ENCODE results near the gene ORM2. TPM values are rescaled to one million over a fixed set of nuclear protein-coding genes. Genes with fewer than 3 reads are reported as not detected.
"Not testable (repeated sequence)": the region's sequence is repeated elsewhere in the genome, so short reads cannot be mapped to it uniquely, and the experiment has no call there.

Gene ORM2
- total RNA-seq, 1 donor from 2014 or later = not detected

DNA sequence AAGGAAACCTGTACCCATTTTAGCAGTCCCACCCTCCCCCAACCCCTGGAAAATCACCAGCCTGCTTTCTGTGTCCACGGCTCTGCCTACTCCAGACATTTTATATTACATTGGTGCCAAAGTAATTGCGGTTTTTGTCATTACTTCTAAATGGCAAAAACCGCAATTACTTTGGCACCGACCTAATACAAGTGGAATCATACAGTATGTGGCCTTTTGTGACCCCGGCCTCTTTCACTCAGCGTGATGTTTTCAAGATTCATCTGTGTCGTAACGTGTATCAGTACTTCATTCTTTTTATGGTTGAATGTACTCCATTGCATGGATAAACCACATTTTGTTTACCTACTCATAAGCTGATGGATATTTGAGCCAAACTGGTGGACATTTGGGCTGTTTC is 16.5 kb upstream of the ORM2 start:
- DNase-seq (ENCODE audit: low read depth in 2 of 2) = no peak

DNA sequence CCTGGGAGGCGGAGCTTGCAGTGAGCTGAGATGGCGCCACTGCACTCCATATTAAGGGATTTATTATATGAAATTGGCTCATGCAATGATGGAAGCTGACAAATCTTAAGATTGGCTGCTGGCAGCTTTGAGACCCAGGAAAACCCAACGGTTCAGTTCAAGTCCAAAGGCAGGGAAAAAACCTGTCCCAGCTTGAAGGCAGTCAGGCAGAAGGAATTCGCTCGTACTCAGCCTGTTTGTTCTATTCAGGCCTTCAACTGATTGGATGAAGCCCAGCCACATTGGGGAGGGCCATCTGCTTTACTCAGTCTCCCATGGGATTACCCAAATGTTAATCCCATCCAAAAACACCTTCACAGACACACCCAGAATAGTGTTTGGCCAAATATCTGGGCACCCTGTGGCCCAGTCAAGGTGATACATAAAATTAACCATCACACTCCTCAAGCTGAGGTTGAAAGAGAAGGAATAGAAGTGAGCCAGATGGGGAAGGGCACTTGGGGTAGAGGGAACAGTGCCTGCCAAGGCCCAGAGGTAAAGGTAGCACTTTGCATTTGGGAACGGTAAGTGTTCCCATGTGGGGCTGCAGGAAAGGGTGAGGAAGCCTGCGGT is 15.3 kb upstream of the ORM2 start:
- no peak for DNase-seq (ENCODE audit: low read depth in 2 of 2)

DNA sequence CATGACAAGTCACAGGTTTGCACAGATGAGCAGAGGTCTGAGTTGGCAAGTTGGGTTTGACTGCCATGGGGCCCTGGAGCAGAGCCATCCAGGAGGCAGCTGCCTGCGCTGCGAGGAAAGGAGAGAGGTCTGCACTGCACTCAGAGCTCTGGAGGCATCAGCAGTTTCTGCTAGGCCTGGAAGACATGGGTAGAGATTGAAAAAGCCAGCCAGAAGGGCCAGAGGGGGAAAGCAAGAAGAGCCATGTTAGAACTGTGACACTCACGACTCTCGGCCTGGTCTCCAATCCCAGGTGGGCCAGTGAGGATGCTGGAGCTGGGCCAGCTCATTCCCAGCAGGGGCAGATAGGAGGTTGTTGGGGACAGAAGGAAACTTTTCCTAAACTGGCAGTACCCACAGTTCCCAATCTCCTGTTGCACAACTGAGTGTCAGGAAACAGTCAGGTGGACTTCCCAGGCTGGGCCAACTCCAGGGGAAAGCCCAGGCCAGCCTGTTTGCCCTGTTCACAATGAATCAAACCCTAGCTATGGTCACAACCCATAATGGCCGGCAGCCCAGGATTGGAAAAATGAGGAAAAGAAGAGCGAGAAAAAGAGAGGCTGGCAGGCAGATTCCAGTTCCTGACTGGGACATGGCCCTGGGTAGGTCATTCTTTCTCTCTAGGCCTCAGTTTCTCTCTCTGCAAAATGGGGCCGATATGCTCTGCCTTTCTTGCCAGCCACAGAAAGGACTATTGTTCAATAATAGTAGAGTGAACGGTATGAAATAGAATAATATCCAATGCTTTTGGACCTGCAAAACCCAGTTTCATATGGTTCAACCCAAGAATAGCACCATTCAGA is 14.6 kb upstream of the ORM2 start:
- DNase-seq (ENCODE audit: low read depth in 2 of 2) = no peak

DNA sequence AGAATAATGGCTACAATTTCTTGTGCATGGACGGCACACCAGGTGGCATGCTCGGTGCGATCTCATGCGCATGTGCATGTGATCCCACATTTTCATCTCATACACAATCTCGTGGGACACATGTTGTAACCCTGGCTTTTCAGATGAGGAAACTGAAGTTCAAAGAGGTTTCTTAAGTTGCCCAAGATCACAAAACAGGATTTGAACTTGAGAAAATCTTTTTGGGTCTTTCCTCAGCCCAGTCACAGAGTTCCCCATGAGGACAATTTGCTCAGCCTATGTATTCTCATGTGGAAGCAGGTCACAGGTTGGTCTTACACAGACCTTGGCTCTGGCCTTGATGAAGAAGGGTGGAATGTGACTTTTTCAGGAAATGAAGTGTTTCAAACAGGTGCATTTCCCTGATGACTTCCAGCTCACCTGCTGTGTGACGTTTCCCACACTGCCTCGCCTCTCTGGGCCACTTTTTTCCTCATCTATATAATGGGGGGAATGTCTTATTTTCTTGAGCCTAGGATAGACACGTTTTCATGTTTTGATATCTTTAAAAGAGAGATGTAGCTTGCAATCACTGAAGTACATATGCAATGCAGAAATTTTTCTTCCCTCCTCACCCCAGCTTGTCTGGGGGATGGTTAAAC is 13.8 kb upstream of the ORM2 start:
- DNase-seq (ENCODE audit: low read depth in 2 of 2) = no peak

DNA sequence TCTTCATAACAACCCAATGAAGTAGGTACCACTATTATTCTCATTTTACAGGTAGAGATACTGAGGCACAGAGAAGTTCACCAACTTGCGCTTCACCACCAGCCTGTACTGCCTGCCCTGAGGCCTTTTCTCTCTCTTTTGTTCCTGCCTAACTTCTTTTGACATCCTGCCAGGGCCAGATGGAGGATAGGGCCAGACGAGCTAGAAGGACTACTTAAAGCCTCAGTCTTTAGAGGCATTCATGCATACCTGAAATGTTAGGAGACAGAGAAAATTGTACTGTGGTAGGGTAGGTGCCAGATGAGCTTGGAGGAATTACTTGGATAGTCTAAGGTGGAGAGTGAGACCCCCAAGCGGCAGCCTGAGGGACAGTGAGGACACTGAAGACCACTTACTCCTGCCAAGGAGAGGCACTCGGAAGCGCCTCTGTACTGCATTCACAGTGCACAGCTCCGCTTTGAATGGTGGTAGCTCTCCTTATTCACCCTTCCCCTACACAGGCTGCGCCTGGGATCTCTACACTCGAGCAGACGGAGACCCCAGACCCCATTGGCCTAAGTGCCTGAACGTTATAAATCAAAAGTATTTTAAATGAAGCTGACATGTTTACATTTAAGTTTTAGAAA is 13.0 kb upstream of the ORM2 start:
- DNase-seq (ENCODE audit: low read depth in 2 of 2) = no peak

DNA sequence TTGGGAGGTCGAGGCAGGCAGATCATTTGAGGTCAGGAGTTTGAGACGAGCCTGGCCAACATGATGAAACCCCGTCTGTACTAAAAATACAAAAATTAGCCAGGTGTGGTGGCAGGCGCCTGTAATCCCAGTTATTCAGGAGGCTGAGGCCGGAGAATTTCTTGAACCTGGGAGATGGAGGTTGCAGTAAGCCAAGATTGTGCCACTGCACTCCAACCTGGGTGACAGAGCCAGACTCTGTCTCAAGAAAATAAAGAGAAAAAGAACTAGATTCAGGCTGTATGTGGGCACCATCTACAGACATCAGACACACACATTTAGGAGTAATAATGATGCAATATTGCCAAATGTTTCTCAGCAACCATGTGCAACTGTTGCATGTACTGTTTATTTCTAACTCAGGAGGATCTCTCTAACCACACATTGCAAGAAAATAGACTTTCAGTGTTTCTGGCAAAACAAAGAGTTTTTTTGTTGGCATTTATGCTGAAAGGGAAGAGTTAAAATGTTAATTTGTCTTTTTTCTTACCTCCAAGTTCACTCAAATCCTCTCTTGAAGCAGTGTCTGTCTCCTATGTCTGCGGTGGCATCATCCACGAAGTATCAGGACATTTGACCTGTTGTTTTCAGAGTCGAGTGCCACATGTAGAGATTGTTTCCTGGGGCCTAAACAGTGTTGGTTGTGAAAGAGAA is 11.9 kb upstream of the ORM2 start:
- no peak for DNase-seq (ENCODE audit: low read depth in 2 of 2)

DNA sequence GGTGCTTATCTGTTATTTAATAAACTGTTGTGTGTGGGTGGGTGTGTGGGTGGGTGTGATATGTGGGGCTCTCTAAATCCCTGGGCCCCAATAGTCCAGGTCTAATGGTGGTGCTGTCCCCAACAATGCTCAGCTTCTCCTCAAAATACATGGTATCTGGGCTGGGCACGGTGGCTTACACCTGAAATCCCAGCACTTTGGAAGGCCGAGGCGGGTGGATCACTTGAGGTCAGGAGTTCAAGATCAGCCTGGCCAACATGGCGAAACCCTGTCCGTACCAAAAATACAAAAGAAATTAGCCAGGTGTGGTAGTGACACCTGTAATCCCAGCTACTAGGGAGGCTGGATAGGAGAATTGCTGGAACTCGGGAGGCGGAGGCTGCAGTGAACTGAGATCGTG is 11.3 kb upstream of the ORM2 start:
- DNase-seq (ENCODE audit: low read depth in 2 of 2) = no peak

DNA sequence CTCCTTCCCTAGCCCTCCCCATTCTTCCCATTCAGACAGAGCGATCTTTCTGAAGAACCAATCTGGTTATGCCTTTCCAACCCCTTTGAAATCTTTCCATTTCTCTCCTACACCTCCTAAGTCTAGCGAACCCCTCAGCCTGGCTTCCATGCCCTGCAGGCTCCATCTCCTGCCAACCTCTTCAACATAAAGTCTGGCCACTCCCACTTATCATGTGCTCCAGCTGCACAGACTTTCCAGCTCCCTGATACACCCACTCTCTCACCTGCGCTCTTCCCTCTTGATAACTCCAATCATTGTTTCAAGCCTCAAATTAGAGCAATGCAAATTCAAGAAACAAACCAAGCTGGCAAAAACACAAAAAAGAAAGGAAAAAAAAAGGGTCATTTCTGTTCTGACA is 10.5 kb upstream of the ORM2 start:
- no peak for DNase-seq (ENCODE audit: low read depth in 2 of 2)

DNA sequence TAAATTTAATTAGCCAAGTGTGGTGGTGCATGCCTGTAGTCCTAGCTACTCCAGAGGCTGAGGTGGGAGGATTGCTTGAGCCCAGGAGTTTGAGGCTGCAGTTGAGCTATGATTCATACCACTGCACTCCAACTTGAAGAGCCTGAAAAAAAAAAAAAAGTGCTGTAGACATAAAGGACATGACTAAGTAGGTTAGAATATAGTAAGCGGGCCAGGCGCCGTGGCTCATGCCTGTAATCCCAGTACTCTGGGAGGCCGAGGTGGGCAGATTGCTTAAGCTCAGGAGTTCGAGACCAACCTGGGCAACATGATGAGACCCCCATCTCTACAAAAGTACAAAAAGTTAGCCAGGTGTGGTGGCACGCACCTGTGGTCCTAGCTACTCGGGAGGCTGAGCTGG is 9.0 kb upstream of the ORM2 start:
- DNase-seq (ENCODE audit: low read depth in 2 of 2) = not testable (repeated sequence)

DNA sequence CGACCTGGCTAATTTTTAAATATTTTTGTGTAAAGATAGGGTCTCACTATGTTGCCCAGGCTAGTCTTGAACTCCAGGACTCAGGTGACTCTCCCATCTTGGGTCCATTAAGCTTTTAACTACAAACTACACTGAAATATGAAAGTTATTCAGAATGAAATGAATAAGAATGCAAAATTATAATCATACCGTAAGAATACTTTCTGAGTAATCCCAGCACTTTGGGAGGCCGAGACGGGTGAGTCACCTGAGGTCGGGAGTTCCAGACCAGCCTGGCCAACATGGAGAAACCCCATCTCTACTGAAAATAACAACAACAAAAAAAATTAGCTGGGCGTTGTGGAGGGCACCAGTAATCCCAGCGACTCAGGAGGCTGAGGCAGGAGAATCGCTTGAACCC is 7.9 kb upstream of the ORM2 start:
- no peak for DNase-seq (ENCODE audit: low read depth in 2 of 2)

DNA sequence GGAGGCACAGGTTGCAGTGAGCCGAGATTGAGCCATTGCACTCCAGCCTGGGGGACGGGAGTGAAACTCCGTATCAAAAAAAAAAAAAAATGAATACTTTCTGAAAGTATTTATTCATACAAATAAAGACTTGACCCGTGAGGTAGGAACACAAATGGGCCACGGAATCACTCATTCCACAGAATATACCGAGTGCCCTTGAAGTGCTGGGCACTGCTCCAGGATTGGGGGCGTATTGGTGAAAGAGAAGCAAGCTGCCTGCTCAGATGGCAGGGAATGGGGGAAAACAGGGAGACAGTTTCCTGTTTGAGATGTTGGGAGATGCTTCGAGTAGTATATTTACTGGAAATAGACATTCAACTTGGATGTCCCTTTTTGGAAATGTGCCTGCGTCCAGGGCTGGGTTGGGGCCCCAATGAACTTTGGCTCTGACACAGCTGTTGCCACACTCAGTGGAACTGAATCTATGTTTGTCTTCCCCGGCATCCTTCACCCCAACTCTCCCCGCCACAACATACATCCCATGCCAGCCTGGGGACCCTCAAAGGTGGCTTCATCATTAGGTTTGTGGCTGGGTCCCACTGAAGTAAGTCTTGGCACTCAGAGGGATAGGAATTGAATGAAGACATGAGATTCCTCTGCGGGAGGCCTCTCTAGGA is 7.4 kb upstream of the ORM2 start:
- not testable (repeated sequence) for DNase-seq (ENCODE audit: low read depth in 2 of 2)

DNA sequence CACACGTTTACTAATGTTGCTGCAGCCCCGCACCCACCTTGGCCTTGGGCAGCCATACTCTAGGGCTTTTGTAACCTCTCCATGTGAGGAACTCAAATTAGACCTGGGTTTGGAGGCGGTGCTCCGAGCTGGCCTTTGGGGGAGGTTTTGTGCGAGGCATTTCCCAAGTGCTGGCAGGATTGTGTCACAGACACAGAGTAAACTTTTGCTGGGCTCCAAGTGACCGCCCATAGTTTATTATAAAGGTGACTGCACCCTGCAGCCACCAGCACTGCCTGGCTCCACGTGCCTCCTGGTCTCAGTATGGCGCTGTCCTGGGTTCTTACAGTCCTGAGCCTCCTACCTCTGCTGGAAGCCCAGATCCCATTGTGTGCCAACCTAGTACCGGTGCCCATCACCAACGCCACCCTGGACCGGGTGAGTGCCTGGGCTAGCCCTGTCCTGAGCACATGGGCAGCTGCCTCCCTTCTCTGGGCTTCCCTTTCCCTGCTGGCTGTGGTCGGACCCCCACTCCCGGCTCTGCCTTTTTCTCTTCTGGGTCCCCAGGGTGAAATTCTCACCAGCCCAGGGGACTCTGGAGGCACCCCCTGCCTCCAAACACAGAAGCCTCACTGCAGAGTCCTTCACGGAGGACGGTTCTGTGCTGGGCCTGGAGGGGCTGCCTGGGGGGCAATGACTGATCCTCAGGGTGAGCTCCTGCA is 6.7 kb upstream of the ORM2 start, which contains the start of gene ORM1:
ORM1 (plus strand) TSS at position 268 of the 701 bp plus-strand sequence; CDS start at position 304, 36 bp downstream.
- DNase-seq (ENCODE audit: low read depth in 2 of 2) = not testable (repeated sequence)

DNA sequence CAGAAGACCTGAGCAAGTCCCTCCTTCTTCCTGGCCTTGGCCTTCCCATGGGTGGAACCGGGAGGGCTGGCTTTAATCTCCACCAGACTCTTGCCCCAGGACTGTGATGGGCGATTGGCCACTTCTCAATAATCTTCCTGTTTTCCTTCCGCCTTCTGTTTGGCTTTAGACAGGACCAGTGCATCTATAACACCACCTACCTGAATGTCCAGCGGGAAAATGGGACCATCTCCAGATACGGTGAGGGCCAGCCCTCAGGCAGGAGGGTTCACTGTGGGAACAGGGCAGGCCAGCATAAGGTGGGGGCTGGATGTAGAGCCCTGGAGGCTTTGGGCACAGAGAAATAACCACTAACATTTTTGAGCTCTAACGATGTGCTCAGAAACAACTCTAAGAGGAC is 5.8 kb upstream of the ORM2 start:
- DNase-seq (ENCODE audit: low read depth in 2 of 2) = not testable (repeated sequence)

DNA sequence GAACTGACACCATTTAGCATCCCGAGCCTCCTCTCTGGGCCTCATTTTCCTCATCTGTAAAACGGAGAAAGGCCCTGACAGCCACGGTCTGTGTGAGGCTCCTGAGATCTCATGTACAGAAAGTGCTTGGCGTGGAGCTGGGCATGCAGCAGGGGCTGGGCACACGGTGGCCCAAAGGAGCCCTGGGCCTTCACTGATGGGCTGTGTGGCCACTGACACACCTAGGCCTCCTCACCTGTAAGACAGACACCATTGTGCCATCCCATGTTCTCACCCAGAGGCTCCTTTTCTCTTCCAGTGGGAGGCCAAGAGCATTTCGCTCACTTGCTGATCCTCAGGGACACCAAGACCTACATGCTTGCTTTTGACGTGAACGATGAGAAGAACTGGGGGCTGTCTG is 5.2 kb upstream of the ORM2 start:
- no peak for DNase-seq (ENCODE audit: low read depth in 2 of 2)

DNA sequence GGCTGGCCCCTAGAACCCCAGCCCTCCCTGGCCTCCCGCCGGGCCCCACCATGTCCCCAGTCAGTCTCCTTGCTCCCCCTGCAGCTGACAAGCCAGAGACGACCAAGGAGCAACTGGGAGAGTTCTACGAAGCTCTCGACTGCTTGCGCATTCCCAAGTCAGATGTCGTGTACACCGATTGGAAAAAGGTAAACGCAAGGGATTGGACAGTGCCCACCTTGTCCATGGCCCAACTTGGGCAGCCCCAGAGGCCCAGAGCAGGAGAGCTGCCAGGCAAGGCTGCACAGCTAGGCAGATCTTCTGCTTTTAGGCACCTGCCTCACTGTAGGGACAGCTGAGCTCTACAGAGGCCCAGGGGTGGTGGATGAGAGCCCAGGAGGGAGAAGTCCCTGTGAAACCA is 4.7 kb upstream of the ORM2 start:
- not testable (repeated sequence) for DNase-seq (ENCODE audit: low read depth in 2 of 2)

DNA sequence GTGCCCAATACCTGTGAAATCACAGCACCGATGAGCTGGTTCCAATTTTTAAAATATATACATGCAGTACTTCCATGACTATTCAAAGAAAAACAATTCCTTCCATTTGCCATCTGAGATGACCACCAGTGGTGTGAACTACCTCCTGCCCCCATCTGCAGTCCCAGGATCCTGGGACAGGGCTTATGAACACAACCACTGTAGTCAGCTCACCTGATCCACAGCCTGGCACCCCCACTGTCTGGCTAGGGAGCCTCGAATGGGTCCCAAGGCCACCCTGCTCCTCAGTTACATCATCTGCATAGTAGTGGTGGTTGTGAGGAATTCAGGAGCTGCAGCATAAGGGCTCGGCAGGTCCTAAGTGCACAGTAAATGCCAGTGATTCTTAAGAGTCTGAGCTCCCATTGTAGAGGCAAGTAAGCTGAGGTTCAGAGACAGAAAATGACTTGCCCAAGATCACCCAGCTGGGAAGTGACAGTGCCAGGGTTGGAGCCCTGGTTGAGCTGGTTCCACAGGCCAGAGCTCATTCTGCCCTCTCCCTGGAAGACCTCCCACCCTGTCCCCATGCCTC is 3.9 kb upstream of the ORM2 start:
- not testable (repeated sequence) for DNase-seq (ENCODE audit: low read depth in 2 of 2)

DNA sequence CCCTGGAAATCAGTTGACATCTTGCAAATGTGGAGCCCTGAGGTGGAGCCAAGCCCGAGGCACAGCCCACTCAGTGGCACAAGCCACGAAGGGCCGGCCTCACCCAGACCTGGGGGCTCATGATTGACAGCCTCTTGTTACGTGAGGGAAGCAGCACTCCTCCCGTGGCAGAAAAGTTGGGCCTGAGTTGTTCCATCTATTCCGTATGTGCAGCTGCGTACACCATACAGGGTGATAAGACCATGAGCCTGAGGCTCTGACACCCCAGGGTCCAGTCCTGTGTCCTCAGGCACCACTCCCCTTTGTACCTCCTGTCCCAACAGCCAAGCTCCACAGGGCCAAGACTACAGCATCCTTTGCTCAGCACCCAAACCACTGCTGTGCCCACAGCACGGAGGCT is 1.9 kb upstream of the ORM2 start:
- no peak for DNase-seq (ENCODE audit: low read depth in 2 of 2)

DNA sequence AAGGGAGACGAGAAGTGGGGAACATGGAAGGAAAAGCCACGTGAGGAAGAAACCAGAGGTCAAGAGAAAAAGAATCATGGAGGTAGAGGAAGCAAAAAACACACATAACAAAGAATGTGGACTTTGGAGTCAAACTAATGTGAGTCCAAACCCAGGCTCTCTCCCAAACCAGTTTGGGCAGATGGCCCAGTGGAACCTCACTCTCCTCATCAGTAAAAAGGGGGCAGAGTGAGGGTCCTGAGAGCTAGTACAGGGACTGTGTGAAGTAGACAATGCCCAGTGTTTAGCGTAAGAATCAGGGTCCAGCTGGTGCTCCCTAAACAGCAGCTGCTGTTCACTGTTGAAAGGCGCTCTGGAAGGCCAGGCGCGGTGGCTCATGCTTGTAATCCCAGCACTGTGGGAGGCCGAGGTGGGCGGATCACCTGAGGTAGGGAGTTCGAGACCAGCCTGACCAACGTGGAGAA is 1.3 kb upstream of the ORM2 start:
- DNase-seq (ENCODE audit: low read depth in 2 of 2) = not testable (repeated sequence)

DNA sequence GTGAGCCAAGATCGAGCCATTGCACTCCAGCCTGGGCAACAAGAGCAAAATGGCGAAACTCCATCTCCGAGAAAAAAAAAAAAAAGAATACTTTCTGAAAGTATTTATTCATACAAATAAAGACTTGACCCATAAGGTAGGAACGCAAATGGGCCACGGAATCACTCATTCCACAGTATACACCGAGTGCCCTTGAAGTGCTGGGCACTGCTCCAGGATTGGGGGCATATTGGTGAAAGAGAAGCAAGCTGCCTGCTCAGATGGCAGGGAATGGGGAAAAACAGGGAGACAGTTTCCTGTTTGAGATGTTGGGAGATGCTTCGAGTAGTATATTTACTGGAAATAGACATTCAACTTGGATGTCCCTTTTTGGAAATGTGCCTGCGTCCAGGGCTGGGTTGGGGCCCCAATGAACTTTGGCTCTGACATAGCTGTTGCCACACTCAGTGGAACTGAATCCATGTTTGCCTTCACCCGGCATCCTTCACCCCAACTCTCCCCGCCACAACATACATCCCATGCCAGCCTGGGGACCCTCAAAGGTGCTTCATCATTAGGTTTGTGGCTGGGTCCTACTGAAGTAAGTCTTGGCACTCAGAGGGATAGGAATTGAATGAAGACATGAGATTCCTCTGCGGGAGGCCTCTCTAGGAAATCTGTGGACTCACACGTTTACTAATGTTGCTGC is 588 bp upstream of the ORM2 start:
- not testable (repeated sequence) for DNase-seq (ENCODE audit: low read depth in 2 of 2)
